Skeletal muscle satellite cell (primary cell): Measurements from ENCODE around the gene TBR1. TPM values are rescaled to one million over a fixed set of nuclear protein-coding genes. Genes with fewer than 3 reads are reported as not detected.

Experiments used
- H3K27me3 ChIP-seq: 2 replicates; pipeline ENCODE4 v1.7.0; 2013; ENCODE audit warnings: low read length; ENCODE audit not compliant: control insufficient read depth, insufficient read depth
- H3K36me3 ChIP-seq: 2 replicates; pipeline ENCODE4 v1.7.0; 2013; ENCODE audit warnings: mild to moderate bottlenecking, control low read depth, low read length; ENCODE audit not compliant: insufficient read depth
- H3K4me1 ChIP-seq: 2 replicates; pipeline ENCODE4 v1.7.0; 2013; ENCODE audit warnings: low read length; ENCODE audit not compliant: control insufficient read depth, insufficient read depth
- H3K4me2 ChIP-seq: 2 replicates; pipeline ENCODE4 v1.7.0; 2013; ENCODE audit warnings: mild to moderate bottlenecking, low read length
- H3K4me3 ChIP-seq: 2 replicates; pipeline ENCODE4 v1.7.0; 2013; ENCODE audit warnings: low read length
- H3K9ac ChIP-seq: 2 replicates; pipeline ENCODE4 v1.7.0; 2013; ENCODE audit warnings: mild to moderate bottlenecking, low read depth, low read length, moderate library complexity
- H3K9me3 ChIP-seq: replicated peaks from 2 replicates; pipeline ENCODE4 v1.7.0; 2013; ENCODE audit warnings: mild to moderate bottlenecking, control low read depth, low read length
- small RNA-seq: library from RNA; depleted of rRNA; stranded (forward); fragments of <200 nt; gene quantifications from one replicate; pipeline ENCODE3, GENCODE V24; 2012

TBR1 gene

GRCh38 chr2:161438598-161438997 lies 22.5 kb downstream of the TBR1 start:
- H3K9ac ChIP-seq = no peak overlapping the region
- no peak overlapping the region for H3K4me3 ChIP-seq

GRCh38 chr2:161445097-161445496 lies 29.0 kb downstream of the TBR1 start:
- Histone ChIP-seq H3K4me3 (no peak overlapping the region), H3K9me3 (no peaks in the 10 kb centered on the region), H3K27me3 (peaks cover 3% of the 10 kb centered on the region), H3K4me1 (no peaks in the 10 kb centered on the region), H3K4me2 (no peak overlapping the region), H3K9ac (no peak overlapping the region), H3K36me3 (no peaks in the 10 kb centered on the region)

More at GRCh38 chr2:161438598-161438997, 22.5 kb downstream of the TBR1 start:
- H3K9me3 ChIP-seq = no peaks in the 10 kb centered on the region
- H3K4me1 ChIP-seq = peaks cover 8% of the 10 kb centered on the region
- no peaks in the 10 kb centered on the region for H3K36me3 ChIP-seq
- peaks cover 3% of the 10 kb centered on the region for H3K27me3 ChIP-seq
- no peak overlapping the region for H3K4me2 ChIP-seq

- no peak overlapping the region for H3K4me3 ChIP-seq
These were observed 32.3 kb downstream of the TBR1 start for GRCh38 chr2:161448431-161448830.

GRCh38 chr2:161471631-161472030 lies 55.5 kb downstream of the TBR1 start:
- no peak overlapping the region for H3K4me2 ChIP-seq
- no peaks in the 10 kb centered on the region for H3K9me3 ChIP-seq
- no peak overlapping the region for H3K4me3 ChIP-seq
- H3K9ac ChIP-seq = no peak overlapping the region
- no peaks in the 10 kb centered on the region for H3K36me3 ChIP-seq
- H3K27me3 ChIP-seq = peaks cover 18% of the 10 kb centered on the region
- H3K4me1 ChIP-seq = no peaks in the 10 kb centered on the region

More at GRCh38 chr2:161448431-161448830, 32.3 kb downstream of the TBR1 start:
- Histone ChIP-seq H3K36me3 (no peaks in the 10 kb centered on the region), H3K27me3 (no peaks in the 10 kb centered on the region), H3K9ac (no peak overlapping the region), H3K4me2 (no peak overlapping the region), H3K4me1 (no peaks in the 10 kb centered on the region), H3K9me3 (no peaks in the 10 kb centered on the region)

- Histone ChIP-seq H3K36me3 (no peaks in the 10 kb centered on the region), H3K4me2 (no peak overlapping the region)
These were observed 58.8 kb downstream of the TBR1 start for GRCh38 chr2:161474920-161475319.

More at GRCh38 chr2:161474920-161475319, 58.8 kb downstream of the TBR1 start:
- Histone ChIP-seq H3K4me1 (no peaks in the 10 kb centered on the region), H3K9me3 (no peaks in the 10 kb centered on the region), H3K27me3 (peaks cover 15% of the 10 kb centered on the region), H3K9ac (no peak overlapping the region), H3K4me3 (no peak overlapping the region)

Small RNA genes lying within 50 kb of the gene (small RNA-seq; reads per million reads assigned to genes)
- gene RNA5SP108 = not detected
